ENCODE measurements around the gene ZNF629. TPM values are rescaled to one million over a fixed set of nuclear protein-coding genes. Genes with fewer than 3 reads are reported as not detected.

The ZNF629 gene
- total RNA-seq, 4 donors from 2014 or later = 9.1 to 12.7 (median 10.3) TPM

GRCh38 chr16:30782486-30783279, 4.3 kb downstream of the ZNF629 start:
- H3K27me3 ChIP-seq = no peaks in the 10 kb centered on the region
- H3K27ac ChIP-seq = no peak overlapping the region
- no peak for DNase-seq
- H3K36me3 ChIP-seq = peaks cover 0 to 26% of the 10 kb centered on the region in 2 donors
- intact Hi-C loops (cut with DNase I; ENCODE audit: low total_unique reads) (no loop called here), in situ Hi-C loops (cut with MboI; ENCODE audit: low sequenced_read_pairs in 4 of 4) (no loop called here)
- no peak for ATAC-seq
- H3K4me1 ChIP-seq = peaks cover 26 to 27% of the 10 kb centered on the region in 2 donors
- no peaks in the 10 kb centered on the region for H3K9me3 ChIP-seq
- no peak overlapping the region for H3K4me3 ChIP-seq
- TF ChIP-seq POLR2A (IDR thresholded peaks at IDR 0.05) = no peak
- no peak for TF ChIP-seq CTCF (IDR thresholded peaks at IDR 0.05 in 4 of 5, conservative IDR thresholded peaks at IDR 0.05 in 1 of 5)

GRCh38 chr16:30780549-30780948, 6.5 kb downstream of the ZNF629 start:
- DNase-seq (no peak), ATAC-seq (no peak)
- Histone ChIP-seq H3K9me3 (no peaks in the 10 kb centered on the region), H3K4me1 (peaks cover 29 to 37% of the 10 kb centered on the region in 2 donors), H3K27me3 (no peaks in the 10 kb centered on the region), H3K27ac (peak overlapping the region in 1 of 4 donors; percentile 96), H3K36me3 (peaks cover 0 to 26% of the 10 kb centered on the region in 2 donors), H3K4me3 (no peak overlapping the region)
- intact Hi-C loops (cut with DNase I; ENCODE audit: low total_unique reads) (no loop called here), in situ Hi-C loops (cut with MboI; ENCODE audit: low sequenced_read_pairs in 4 of 4) (no loop called here)
- no peak for TF ChIP-seq POLR2A (IDR thresholded peaks at IDR 0.05)
- no peak for TF ChIP-seq CTCF (IDR thresholded peaks at IDR 0.05 in 4 of 5, conservative IDR thresholded peaks at IDR 0.05 in 1 of 5)

DNA sequence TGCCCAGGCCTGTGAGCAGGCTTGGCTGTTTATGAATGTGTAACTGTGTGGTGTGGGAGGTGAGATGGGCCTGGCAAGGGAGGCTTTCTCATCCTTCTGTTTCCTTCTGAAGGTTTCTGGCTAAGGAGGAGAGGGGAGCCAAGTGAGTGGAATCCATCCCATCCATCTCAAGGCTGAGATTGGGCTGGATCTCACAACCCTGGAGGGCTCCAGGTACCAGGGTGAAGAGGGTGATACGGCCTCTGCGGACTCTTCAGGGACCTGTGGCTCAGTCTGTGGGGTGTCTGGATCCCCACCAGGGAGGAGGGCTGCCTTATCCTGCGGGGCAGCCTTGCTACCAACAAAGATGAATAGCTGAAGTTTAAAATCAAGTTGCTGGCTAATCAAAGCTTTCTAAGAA, 7.0 kb downstream of the ZNF629 start:
- Histone ChIP-seq H3K9me3 (no peaks in the 10 kb centered on the region), H3K36me3 (peaks cover 0 to 26% of the 10 kb centered on the region in 2 donors), H3K27me3 (no peaks in the 10 kb centered on the region), H3K4me1 (peaks cover 28 to 34% of the 10 kb centered on the region in 2 donors), H3K4me3 (no peak overlapping the region), H3K27ac (peak overlapping the region in 2 of 4 donors; percentile 13 to 96)
- intact Hi-C loops (cut with DNase I; ENCODE audit: low total_unique reads) (no loop called here), in situ Hi-C loops (cut with MboI; ENCODE audit: low sequenced_read_pairs in 4 of 4) (no loop called here)
- TF ChIP-seq CTCF (IDR thresholded peaks at IDR 0.05 in 4 of 5, conservative IDR thresholded peaks at IDR 0.05 in 1 of 5) (no peak), POLR2A (IDR thresholded peaks at IDR 0.05) (no peak)
- DNase-seq (no peak), ATAC-seq (no peak)

DNA sequence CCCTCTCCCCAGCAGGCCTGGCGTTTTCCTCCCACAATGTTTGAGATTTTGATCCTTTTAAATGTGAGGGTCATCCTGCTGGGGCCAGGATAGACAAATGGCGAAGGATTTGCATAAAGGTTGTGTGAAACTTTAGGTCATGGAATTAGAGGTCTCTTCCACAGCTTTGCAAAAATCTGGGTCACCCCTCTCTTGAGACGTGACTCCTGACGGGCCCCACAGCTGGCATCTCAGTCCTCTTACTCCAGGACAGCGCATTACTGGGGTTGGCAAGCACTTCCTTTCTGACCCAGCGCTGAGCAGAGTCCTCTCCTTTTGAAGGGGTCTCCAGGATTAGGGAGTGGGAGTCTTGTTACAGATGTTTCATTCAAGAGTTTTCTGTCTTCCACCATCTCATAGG, 7.4 kb downstream of the ZNF629 start:
- ATAC-seq = no peak
- in situ Hi-C loops (cut with MboI; ENCODE audit: low sequenced_read_pairs in 4 of 4) (no loop called here), intact Hi-C loops (cut with DNase I; ENCODE audit: low total_unique reads) (no loop called here)

More for the DNA sequence above, 7.4 kb downstream of the ZNF629 start:
- Histone ChIP-seq H3K27me3 (no peaks in the 10 kb centered on the region), H3K4me1 (peaks cover 31 to 35% of the 10 kb centered on the region in 2 donors), H3K27ac (peak overlapping the region; percentile 13 to 96 (median 89)), H3K9me3 (no peaks in the 10 kb centered on the region), H3K4me3 (no peak overlapping the region), H3K36me3 (peaks cover 0 to 26% of the 10 kb centered on the region in 2 donors)
- no peak for DNase-seq
- TF ChIP-seq POLR2A (IDR thresholded peaks at IDR 0.05) (no peak), CTCF (IDR thresholded peaks at IDR 0.05 in 4 of 5, conservative IDR thresholded peaks at IDR 0.05 in 1 of 5) (no peak)

All from gastrocnemius medialis (tissue), 4 donors.